Uterine smooth muscle cell (primary cell): ENCODE measurements around the gene NOC2L. TPM values are rescaled to one million over a fixed set of nuclear protein-coding genes. Genes with fewer than 3 reads are reported as not detected.

Experiments used
- total RNA-seq: library from RNA; depleted of rRNA; stranded (reverse); fragments of >200 nt; gene quantifications from 2 replicates; pipeline ENCODE4 v1.2.3, GENCODE V29; 2014

The NOC2L gene
- total RNA-seq = 84.2 and 155 TPM in 2 replicates

DNA sequence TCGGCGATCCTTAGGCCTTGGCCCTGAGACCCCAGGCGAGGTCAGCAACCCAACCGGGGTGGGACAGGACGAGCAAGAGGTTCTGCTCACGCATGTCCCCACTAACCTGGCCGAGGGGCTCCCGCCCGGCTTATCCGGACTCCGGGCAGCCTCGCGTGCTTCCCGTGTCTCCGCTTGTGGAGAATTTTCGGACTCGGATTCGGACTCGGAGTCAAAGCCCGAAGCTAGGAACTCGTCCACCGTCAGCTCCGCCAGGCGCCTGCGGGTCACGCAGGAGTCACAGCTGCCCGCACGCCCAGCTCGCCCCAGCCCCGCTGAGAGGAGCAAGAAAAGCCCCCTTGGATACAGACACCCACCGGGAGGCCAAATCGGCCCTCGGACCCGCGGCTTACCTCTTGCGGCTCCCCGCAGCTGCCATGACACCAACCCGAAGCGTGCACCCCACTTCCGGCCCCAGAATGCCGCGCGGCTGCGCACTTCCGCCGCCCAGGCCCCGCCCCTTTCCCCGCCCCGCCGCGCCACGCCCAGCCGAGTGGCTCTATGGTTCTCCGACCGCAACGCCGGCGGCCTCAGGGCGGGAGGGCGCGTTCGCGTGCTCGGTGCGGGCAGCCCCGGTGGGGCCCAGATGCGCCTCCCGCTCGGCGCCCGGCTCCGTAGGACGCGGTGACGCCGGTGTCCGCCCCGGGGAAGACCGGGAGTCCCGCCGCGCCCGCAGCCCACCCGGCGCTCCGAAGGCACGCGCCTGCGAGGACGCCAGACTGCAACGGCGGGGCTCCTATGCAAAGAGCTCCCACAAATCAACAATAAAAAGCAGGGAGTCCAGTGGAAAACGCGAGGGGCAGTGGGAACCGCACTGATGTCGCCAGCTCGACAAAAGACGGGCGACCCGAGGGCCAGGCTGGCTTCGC lies at the start of gene NOC2L:
Gene NOC2L, minus strand, starts transcription at position 434 of the 908 bp plus-strand sequence. Its CDS starts 16 bp downstream, at position 418.

DNA sequence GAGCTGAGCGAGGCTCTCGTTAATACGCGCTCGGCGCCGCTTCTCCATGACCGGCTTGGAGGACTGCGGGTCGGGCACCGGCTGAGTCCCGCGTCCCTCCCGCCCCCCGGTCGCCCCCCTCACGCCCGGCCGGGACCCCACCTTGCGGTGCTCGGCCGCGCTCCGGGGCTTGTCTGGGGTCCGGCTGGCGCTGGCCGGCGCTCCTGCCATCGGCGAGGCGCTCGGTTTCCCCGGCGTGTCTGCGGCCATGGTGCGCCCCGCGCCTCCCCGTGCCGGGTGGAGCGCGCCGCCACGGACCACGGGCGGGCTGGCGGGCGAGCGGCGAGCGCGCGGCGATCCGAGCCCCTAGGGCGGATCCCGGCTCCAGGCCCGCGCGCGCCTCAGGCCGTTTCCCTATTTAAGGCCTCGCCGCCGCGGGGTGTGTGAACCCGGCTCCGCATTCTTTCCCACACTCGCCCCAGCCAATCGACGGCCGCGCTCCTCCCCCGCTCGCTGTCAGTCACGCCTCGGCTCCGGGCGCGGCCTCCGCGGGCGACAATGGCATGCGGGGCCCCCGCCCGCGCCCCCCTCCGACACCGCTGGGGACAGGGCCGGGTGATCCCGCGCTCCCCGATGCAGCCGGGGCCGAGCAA lies 40.8 kb upstream of the NOC2L start, which contains the start of gene HES4:
Gene HES4, minus strand, starts transcription at position 373 of the 632 bp plus-strand sequence. Its CDS starts 124 bp downstream, at position 249.

DNA sequence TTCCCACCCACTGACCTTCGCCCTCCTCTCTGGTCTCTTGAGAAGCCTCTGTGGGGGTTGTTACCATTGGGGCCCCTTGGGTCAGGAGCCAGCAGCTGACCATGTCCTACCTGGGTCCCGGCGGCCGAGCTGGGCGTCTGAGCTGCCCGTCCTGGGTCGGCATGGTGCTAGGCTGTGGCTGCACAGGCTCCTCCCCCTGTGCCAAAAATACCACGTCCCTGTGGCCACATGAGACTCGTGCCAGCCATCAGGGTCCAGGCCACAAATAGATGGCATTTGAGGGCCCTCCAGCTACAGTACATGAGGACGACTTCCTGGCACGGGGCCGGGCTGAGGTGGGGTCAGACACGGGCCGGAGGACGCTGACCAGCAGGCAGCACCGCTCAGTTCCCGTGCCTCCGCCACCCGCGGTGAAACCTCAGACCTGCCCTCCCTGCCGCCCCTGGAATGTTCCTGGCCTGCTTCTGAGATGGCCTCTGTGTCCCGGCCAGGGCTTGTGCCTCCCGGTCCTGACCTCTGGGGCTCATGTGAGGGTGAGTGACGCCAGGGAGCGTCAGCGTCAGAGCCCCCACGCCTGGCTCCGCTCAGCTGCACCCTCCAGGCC lies 23.0 kb upstream of the NOC2L start, which contains the start of gene PERM1:
Gene PERM1, minus strand, starts transcription at position 139 of the 604 bp plus-strand sequence. CDS start 1,064 bp downstream, outside the sequence.

DNA sequence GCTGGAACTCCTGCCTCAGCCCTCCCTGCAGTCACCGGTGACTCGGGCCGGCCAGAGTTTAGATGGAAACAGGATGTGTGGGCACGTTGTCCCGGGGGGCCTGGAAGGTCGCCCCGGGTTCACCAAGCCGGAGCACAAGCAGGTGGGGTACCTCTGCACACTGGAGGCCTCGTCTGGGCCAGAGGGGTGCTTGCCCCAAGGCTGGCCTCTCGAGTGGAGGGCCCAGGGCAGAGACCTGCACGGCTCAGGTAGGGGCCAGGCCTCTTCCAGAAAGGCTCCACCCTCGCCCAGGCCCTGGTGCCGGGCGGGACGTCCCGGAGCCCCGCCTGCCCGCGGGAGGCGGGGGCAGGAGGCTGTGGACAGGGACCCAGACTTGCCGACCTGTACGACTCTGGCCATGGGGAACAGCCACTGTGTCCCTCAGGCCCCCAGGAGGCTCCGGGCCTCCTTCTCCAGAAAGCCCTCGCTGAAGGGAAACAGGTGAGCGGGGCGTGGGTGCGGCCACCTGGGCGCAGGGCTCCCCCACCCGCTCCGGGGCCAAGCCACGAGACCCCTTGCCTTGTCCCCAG lies 7.2 kb upstream of the NOC2L start, which contains the start of gene PLEKHN1:
Gene PLEKHN1, plus strand, starts transcription at position 348 of the 569 bp plus-strand sequence. Its CDS starts 50 bp downstream, at position 398.

DNA sequence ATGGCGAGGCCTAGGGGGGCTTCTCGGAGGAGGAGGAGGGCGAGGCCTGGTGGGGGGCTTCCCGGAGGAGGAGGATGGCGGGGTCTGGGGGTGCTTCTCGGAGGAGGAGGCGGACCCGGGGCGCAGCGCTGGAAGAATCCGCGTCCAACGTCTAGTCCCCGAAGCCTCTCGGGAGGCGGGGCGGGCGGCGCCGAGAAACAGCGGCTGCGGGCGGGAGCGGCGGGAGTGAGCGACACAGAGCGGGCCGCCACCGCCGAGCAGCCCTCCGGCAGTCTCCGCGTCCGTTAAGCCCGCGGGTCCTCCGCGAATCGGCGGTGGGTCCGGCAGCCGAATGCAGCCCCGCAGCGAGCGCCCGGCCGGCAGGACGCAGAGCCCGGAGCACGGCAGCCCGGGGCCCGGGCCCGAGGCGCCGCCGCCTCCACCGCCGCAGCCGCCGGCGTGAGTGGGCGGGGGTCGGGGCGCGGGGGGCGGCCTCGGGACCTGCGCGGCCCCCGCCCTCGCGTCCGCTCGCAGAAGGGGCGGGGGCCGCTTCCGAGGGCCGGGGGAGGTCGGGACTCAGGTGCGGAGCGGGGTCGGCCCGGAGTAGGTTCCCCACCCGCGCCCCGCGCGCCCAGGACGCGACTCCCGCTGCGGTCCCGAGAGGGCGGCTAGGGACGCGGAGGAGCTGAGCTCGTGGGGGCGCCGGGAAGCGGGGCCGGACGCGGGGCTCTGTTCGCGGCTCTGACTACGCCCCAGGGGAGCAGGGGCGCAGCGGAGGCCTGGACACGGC lies 1.5 kb upstream of the NOC2L start, which contains the start of gene KLHL17:
Gene KLHL17, plus strand, starts transcription at position 222 of the 769 bp plus-strand sequence. Its CDS starts 110 bp downstream, at position 332.

DNA sequence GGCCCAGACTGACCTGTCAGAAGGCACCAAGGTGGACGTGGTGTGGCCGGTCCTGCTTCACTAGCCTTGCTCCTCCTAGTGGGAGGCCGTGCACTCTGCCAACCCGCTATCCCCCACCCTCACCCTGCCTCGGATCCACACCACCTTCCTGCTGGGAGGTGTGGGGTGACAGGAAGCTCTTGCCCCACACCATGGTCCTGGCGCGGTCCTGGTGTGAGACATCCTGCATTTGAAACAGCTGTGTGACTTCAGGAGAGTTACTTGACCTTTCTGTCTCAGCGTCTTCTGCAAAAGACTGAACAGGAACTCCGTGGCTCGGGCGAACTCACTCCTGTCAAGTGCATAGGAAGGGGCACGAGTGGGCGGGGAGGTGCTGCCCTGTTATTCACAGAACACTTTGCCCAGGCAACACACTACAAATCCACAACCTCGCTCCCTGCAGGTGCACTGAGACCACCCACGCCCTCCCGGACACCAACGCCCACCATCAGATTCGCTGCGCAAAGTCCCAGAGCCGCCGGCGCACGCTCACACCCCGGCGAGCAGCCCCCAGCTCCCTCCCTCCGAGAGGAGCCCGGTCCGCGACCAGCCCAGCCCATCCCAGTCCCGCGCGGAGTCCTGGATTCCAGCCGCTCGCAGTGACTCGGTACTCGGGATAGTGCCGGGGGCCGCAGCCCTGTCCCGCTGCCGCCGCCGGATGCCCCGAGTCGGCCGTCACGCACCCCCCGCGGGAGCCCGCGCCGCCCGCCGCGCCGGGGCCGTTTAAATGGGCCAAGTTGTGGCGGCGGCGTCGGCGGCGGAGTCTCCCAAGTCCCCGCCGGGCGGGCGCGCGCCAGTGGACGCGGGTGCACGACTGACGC lies 35.7 kb downstream of the NOC2L start, which contains the start of gene SAMD11:
Gene SAMD11, plus strand, starts transcription at position 793 of the 860 bp plus-strand sequence. CDS start 509 bp downstream, outside the sequence.

Other genes with a start within 250 kb of the NOC2L start
- gene SAMD11, start 35.3 kb downstream of the NOC2L start, total RNA-seq = 6.2 and 6.4 TPM in 2 replicates
- gene KLHL17, start 1.3 kb upstream of the NOC2L start, total RNA-seq = 6.9 and 11.8 TPM in 2 replicates
- gene PLEKHN1, start 7.2 kb upstream of the NOC2L start, total RNA-seq = 0.75 and 0.77 TPM in 2 replicates
- not detected in 2 replicates for gene PERM1, start 22.8 kb upstream of the NOC2L start, total RNA-seq
- 2.0 and 3.7 TPM in 2 replicates for gene HES4, start 40.8 kb upstream of the NOC2L start, total RNA-seq
- 46.4 and 53.9 TPM in 2 replicates for gene ISG15, start 54.2 kb upstream of the NOC2L start, total RNA-seq
- gene AGRN, start 60.9 kb upstream of the NOC2L start, total RNA-seq = 35.2 and 54.7 TPM in 2 replicates
- gene RNF223, start 115.0 kb upstream of the NOC2L start, total RNA-seq = not detected in 2 replicates
- 6.2 and 10.2 TPM in 2 replicates for gene C1orf159, start 156.8 kb upstream of the NOC2L start, total RNA-seq
- 0.12 TPM in 1 of 2 replicates, not detected in the other for gene TTLL10, start 214.6 kb upstream of the NOC2L start, total RNA-seq
- gene TNFRSF18, start 247.3 kb upstream of the NOC2L start, total RNA-seq = 0.12 TPM in 1 of 2 replicates, not detected in the other